IMR-90 (cell line): ENCODE measurements around the gene NTM. TPM values are rescaled to one million over a fixed set of nuclear protein-coding genes. Genes with fewer than 3 reads are reported as not detected.

Experiments
- ATAC-seq: fragments of 200-7000 bp; cut with Tn5 transposase; 2 replicates; pipeline ENCODE4 v1.9.1; 2020; ENCODE audit warnings: low read depth, mild to moderate bottlenecking, moderate library complexity
- BruUV-seq: library from RNA; stranded (reverse); fragments of 400-500 nt; replicated peaks from 2 replicates; lab custom pipeline; 2021; lab: Mats Ljungman, UMichigan
- CTCF ChIA-PET: fragments of 300-600 bp; formaldehyde crosslinking; extraction: SDS; loops from one replicate; lab custom pipeline; 2021; ENCODE audit warnings: antibody characterized with exemption; lab: Yijun Ruan, JAX
- POLR2A ChIA-PET: fragments of 300-600 bp; sonication (Branson Sonifier 250); formaldehyde crosslinking; loops from one replicate; lab custom pipeline; 2022; ENCODE audit warnings: antibody characterized with exemption; ENCODE audit not compliant: unreplicated experiment; lab: Charles Lee
- DNase-seq: peaks from one replicate; pipeline ENCODE4 v3.0.0; 2013
- H2AFZ ChIP-seq: replicated peaks from 2 replicates; pipeline ENCODE3; 2013; ENCODE audit warnings: low read length, mild to moderate bottlenecking; ENCODE audit not compliant: poor library complexity
- H2AK5ac ChIP-seq: 2 replicates; pipeline ENCODE4 v1.6.1; 2013; ENCODE audit warnings: low read depth, low read length, inconsistent platforms
- H2AK9ac ChIP-seq: replicated peaks from 2 replicates; pipeline ENCODE3; 2013; ENCODE audit warnings: mild to moderate bottlenecking, low read depth, low read length, moderate library complexity; ENCODE audit not compliant: poor library complexity
- H2BK120ac ChIP-seq: 2 replicates; pipeline ENCODE4 v1.6.1; 2013; ENCODE audit warnings: low read depth, low read length, inconsistent platforms
- H2BK15ac ChIP-seq: 3 replicates; pipeline ENCODE4 v1.6.1; 2013; ENCODE audit warnings: low read depth, low read length, inconsistent platforms
- H2BK20ac ChIP-seq: 2 replicates; pipeline ENCODE4 v1.6.1; 2013; ENCODE audit warnings: low read depth, mild to moderate bottlenecking, inconsistent platforms, low read length, moderate library complexity
- H2BK5ac ChIP-seq: 2 replicates; pipeline ENCODE4 v1.6.1; 2013; ENCODE audit warnings: mild to moderate bottlenecking, low read depth, low read length, inconsistent platforms; ENCODE audit not compliant: poor library complexity, severe bottlenecking
- H3K14ac ChIP-seq: replicated peaks from 2 replicates; pipeline ENCODE4 v1.6.1; 2013; ENCODE audit warnings: low read depth, low read length, inconsistent platforms
- H3K18ac ChIP-seq: 2 replicates; pipeline ENCODE4 v1.6.1; 2013; ENCODE audit warnings: low read depth, low read length, control low read depth
- H3K23ac ChIP-seq: 2 replicates; pipeline ENCODE4 v1.6.1; 2013; ENCODE audit warnings: low read depth, low read length, inconsistent platforms
- H3K27ac ChIP-seq: 2 replicates; pipeline ENCODE4 v1.5.1; 2013; ENCODE audit warnings: mild to moderate bottlenecking, control low read depth, low read length; ENCODE audit not compliant: insufficient read depth
- H3K27me3 ChIP-seq: 2 replicates; pipeline ENCODE4 v1.6.1; 2013; ENCODE audit warnings: low read length; ENCODE audit not compliant: control insufficient read depth, insufficient read depth
- H3K36me3 ChIP-seq: 2 replicates; pipeline ENCODE4 v1.6.1; 2013; ENCODE audit warnings: low read length, mixed read lengths; ENCODE audit not compliant: control insufficient read depth, insufficient read depth
- H3K4ac ChIP-seq: 2 replicates; pipeline ENCODE4 v1.6.1; 2013; ENCODE audit warnings: low read depth, low read length, inconsistent platforms
- H3K4me1 ChIP-seq: 2 replicates; pipeline ENCODE4 v1.6.1; 2013; ENCODE audit warnings: low read length, mixed read lengths; ENCODE audit not compliant: control insufficient read depth, insufficient read depth
- H3K4me2 ChIP-seq: 2 replicates; pipeline ENCODE4 v1.6.1; 2013; ENCODE audit warnings: low read depth, mild to moderate bottlenecking, control low read depth, low read length, moderate library complexity
- H3K4me3 ChIP-seq: 2 replicates; pipeline ENCODE4 v1.5.1; 2013; ENCODE audit warnings: low read depth, mild to moderate bottlenecking, control low read depth, low read length, moderate library complexity; ENCODE audit not compliant: insufficient read depth
- H3K56ac ChIP-seq: 2 replicates; pipeline ENCODE4 v1.6.1; 2013; ENCODE audit warnings: low read length, inconsistent platforms; ENCODE audit not compliant: insufficient read depth; ENCODE audit errors: extremely low read depth
- H3K79me1 ChIP-seq, 2 experiments: 2 replicates each; pipeline ENCODE4 v1.6.1; 2013; ENCODE audit warnings: low read length in 2 of 2, inconsistent platforms in 1 of 2, low read depth in 1 of 2
- H3K9ac ChIP-seq: 2 replicates; pipeline ENCODE4 v1.6.1; 2013; ENCODE audit warnings: low read depth, low read length, control low read depth
- H3K9me1 ChIP-seq: 2 replicates; pipeline ENCODE4 v1.6.1; 2013; ENCODE audit warnings: low read length, inconsistent platforms; ENCODE audit not compliant: insufficient read depth
- H3K9me3 ChIP-seq: 2 replicates; pipeline ENCODE4 v1.6.1; 2013; ENCODE audit warnings: low read length; ENCODE audit not compliant: control insufficient read depth, insufficient read depth
- H4K20me1 ChIP-seq: 2 replicates; pipeline ENCODE4 v1.6.1; 2013; ENCODE audit warnings: low read length, inconsistent platforms; ENCODE audit not compliant: insufficient read depth
- H4K5ac ChIP-seq: 2 replicates; pipeline ENCODE4 v1.6.1; 2013; ENCODE audit warnings: mild to moderate bottlenecking, low read depth, low read length, control low read depth
- H4K8ac ChIP-seq, 2 experiments: 2 replicates each; pipeline ENCODE4 v1.6.1; 2013; ENCODE audit warnings: low read depth in 2 of 2, low read length in 2 of 2, control low read depth in 1 of 2, inconsistent platforms in 1 of 2
- H4K91ac ChIP-seq: 2 replicates; pipeline ENCODE4 v1.6.1; 2013; ENCODE audit warnings: low read depth, low read length, inconsistent platforms; ENCODE audit not compliant: insufficient read depth
- SMC3 ChIP-seq: fragments of 150-350 bp; IDR thresholded peaks from 2 replicates; pipeline ENCODE4 v1.6.1; 2016; ENCODE audit warnings: low read depth, mild to moderate bottlenecking, antibody characterized with exemption, low read length, moderate library complexity
- WGBS, 2 experiments: methylation state at CpG; one replicate each; pipeline versions ENCODE4 v1.1.5 to v1.1.7; 2013; ENCODE audit warnings: missing lambda C conversion rate in 2 of 2; ENCODE audit not compliant: insufficient read length in 1 of 2; ENCODE audit errors: extremely low coverage in 2 of 2; 5-methylcytosine and 5-hydroxymethylcytosine counted together
- dilution Hi-C: fragments of 300-500 bp; cut with HindIII; formaldehyde crosslinking; loops from one replicate; pipeline ENCODE4 v1.14.3; 2018; ENCODE audit warnings: low sequenced_read_pairs; ENCODE audit not compliant: unreplicated experiment
- in situ Hi-C: fragments of 300-500 bp; cut with MboI; formaldehyde crosslinking; loops from 3 replicates; pipeline ENCODE4 v1.14.3; 2019; ENCODE audit warnings: low sequenced_read_pairs, inconsistent platforms, mixed read lengths
- intact Hi-C: fragments of 100-400 bp; cut with micrococcal nuclease; formaldehyde crosslinking; loops from 2 replicates; pipeline ENCODE4 v1.10.0; 2022
- polyA plus RNA-seq, 3 experiments: library from polyadenylated mRNA; depleted of rRNA; stranded (reverse); fragments of >200 nt; gene quantifications; 2 replicates each; pipeline ENCODE4 v1.2.3, GENCODE V29; 2012; ENCODE audit warnings: low replicate concordance in 1 of 3
- total RNA-seq: library from RNA; depleted of rRNA; stranded (reverse); fragments of >200 nt; gene quantifications from 2 replicates; pipeline ENCODE4 v1.2.3, GENCODE V29; 2012

The NTM gene
- total and polyA plus RNA-seq, 2 of the 4 experiments (the other 2 are of a cell fraction): 19.5 to 25.5 TPM

DNA sequence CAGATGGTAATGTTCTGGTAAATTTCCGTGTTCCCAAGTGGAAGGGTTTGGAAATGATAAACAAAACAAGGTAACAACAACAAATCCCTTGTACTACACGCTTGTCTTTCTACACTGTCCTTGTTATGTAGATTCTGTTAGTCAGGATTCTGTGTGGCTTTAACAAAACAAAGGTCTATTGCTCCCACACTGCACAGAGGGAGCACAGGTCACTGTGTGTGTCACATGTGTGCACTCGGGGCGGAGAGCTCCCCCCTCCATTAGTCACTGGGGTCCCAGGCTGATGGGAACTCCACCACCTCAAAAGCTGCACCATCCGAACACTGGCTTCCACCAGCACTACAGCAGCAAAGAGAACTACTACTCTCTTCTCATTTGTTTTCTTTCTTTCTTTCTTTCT, 227.9 kb downstream of the NTM start:
- in situ Hi-C loops (no loop called here), dilution Hi-C loops (no loop called here), intact Hi-C loops (no loop called here)
- no peaks in the 10 kb centered on the region for H3K79me1 ChIP-seq
- H3K9me3 ChIP-seq: no peaks in the 10 kb centered on the region
- H3K9me1 ChIP-seq: no peaks in the 10 kb centered on the region
- ChIA-PET CTCF (no interaction called here), POLR2A (no interaction called here)
- no TSS peak for BruUV-seq
- ATAC-seq (no peak), DNase-seq (no peak)
- peaks cover 3% of the 10 kb centered on the region for H3K27me3 ChIP-seq
- H2BK20ac ChIP-seq: no peak overlapping the region
- no peak overlapping the region for H3K4me3 ChIP-seq
- H3K4me1 ChIP-seq: no peaks in the 10 kb centered on the region
- H3K27ac ChIP-seq: no peak overlapping the region
- H2AK9ac ChIP-seq: no peak overlapping the region
- H3K14ac ChIP-seq: no peak overlapping the region
- H3K56ac ChIP-seq: no peak overlapping the region
- no peak overlapping the region for H3K18ac ChIP-seq
- H4K20me1 ChIP-seq: no peaks in the 10 kb centered on the region
- H4K5ac ChIP-seq: no peak overlapping the region
- no peak overlapping the region for H2BK15ac ChIP-seq
- H2AFZ ChIP-seq: no peak overlapping the region
- H3K9ac ChIP-seq: no peak overlapping the region
- no peak overlapping the region for H3K23ac ChIP-seq
- no peak overlapping the region for H2AK5ac ChIP-seq
- no peak for TF ChIP-seq SMC3
- H2BK120ac ChIP-seq: no peak overlapping the region
- H3K36me3 ChIP-seq: no peaks in the 10 kb centered on the region
- no peak overlapping the region for H4K8ac ChIP-seq
- WGBS, 2 experiments: no CpG with 5 or more reads among the region's 5 CpGs
- H3K4ac ChIP-seq: no peak overlapping the region
- no peak overlapping the region for H2BK5ac ChIP-seq
- H3K4me2 ChIP-seq: no peak overlapping the region
- no peak overlapping the region for H4K91ac ChIP-seq
